ENCODE data around the gene ACKR4. TPM values are rescaled to one million over a fixed set of nuclear protein-coding genes. Genes with fewer than 3 reads are reported as not detected.
"Not testable (repeated sequence)": the region's sequence is repeated elsewhere in the genome, so short reads cannot be mapped to it uniquely, and the experiment has no call there.

Gene ACKR4
- polyA plus RNA-seq, 1 donor = 1.6 TPM

DNA sequence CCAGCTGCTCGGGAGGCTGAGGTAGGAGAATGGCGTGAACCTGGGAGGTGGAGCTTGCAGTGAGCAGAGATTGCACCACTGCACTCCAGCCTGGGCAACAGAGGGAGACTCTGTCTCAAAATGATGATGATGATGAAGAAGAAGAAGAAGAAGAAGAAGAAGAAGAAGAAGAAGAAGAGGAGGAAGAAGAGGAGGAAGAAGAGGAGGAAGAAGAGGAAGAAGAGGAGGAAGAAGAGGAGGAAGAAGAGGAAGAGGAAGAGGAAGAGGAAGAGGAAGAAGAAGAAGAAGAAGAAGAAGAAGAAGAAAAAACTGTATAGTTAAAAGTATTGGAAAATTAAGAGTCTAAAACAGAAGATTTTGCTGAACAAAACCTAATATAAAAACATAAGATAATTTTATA, 44.4 kb downstream of the ACKR4 start:
- DNase-seq = not testable (repeated sequence)

DNA sequence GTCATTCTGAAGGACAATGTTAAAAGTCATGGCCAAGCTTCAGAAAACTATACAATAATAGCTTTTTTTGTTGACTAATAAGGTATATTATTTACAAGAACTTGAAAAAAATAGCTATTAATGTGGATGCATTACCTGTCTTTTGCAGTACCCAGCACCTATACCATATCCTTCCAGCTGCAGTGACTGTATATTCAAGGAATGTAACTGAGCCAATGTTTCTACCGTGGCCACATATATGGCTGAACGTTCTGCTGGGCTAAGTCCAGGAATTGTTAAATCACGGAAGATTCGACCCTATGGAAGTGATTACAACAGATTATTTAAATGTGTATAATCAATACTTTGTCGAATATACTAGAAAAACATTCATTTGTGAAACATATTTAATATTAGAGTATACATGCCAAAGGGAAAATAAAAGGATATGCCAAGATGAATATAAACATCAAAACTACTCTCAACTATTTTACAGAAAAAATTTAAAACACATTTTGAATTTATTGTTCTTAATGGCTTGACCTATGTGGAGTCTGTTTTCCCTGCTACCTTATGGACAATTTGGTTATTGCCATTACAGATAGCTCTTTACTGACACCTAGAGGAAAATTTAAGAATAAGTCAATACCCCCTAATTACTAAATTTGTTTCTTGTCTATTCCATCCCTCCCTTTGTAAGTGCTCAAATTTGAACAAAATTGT, 44.9 kb downstream of the ACKR4 start:
- peak; percentile 31 for DNase-seq

DNA sequence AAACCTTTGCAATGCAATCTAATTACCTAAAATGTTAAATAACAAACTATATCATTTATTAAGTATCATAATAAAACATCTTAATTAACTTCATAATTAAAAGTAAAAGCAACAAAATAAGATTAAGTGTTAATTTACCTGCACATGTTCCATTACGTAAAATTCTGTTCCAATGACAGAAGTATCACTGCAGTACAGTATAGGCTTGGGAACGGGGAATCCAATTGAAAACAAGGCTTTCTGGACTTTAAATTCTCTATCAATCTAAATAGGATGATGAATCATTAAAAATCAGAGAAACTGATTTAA, 45.4 kb downstream of the ACKR4 start:
- no peak for DNase-seq

DNA sequence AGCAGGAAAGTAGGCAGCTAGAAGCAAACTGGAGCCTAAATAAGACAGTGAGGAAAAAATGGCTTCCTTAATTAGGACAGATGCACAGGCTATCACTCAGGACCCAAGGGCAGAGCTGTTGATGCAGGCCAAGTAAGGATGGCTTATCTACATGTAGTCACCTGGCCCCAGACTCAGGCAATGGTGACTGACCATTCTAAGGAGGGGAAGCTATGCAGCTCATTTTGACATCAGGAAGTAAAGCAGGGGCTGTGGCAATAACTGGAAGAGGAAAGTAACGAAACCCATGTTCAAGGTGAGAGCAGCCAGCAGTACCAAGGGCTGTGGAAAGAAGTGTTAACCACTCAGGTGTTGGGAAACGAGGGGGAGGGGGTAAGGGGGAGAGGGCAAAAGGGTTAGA, 46.3 kb downstream of the ACKR4 start:
- no peak for DNase-seq

DNA sequence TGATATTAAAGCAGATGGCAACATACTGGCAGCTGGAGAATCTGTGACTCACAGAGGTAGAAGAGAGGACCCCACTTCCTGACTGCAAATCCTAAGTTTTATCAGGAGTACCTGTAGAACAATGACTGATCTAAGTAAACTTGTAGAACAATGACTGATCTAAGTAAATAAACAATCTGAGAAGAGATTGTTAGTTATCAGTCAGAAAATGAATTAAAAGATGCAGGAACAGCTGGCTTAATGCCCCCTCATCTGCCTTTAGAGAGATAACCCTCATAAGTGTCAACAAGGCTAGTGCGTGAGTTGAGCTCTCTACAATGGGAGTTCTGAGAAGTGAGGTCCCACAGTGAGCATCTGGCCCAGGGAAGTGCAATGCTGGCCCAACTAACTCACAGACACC, 48.0 kb downstream of the ACKR4 start:
- DNase-seq = no peak

DNA sequence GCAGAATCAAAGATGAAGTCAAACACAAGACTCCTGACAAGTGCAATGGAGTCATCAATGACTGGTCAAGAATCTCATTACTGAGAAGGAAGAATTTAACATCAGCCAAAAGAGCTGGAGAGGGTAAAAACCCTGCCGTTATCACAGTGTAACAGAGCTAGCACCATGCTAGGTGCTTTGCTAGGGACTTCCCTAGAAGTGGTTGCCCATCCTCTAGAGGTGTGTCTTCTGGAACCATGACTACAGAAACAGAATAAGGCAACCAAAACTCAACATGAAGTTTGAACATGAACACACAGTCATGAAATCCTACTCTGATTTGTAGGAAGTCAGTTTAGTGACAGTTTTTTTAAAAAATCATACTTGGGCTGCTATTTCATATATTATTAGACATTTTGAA, 53.1 kb downstream of the ACKR4 start:
- DNase-seq = no peak

Other genes with a start within 250 kb of the ACKR4 start
- 61.3 TPM for gene DNAJC13, start 179.8 kb upstream of the ACKR4 start, polyA plus RNA-seq (ENCODE audit: insufficient read length)
- gene ACAD11, start 62.5 kb downstream of the ACKR4 start, polyA plus RNA-seq (ENCODE audit: insufficient read length) = 58.7 TPM
- gene UBA5, start 63.1 kb downstream of the ACKR4 start, polyA plus RNA-seq (ENCODE audit: insufficient read length) = 85.4 TPM
- 88.9 TPM for gene NPHP3, start 125.1 kb downstream of the ACKR4 start, polyA plus RNA-seq (ENCODE audit: insufficient read length)